AG08395 (cell line): Measurements from ENCODE around the gene HIP1.
"Not testable (repeated sequence)": the region's sequence is repeated elsewhere in the genome, so short reads cannot be mapped to it uniquely, and the experiment has no call there.

Experiments used
- DNase-seq: peaks from one replicate; pipeline ENCODE4 v3.0.0; 2012; ENCODE audit warnings: mixed read lengths, low spot score

The HIP1 gene

DNA sequence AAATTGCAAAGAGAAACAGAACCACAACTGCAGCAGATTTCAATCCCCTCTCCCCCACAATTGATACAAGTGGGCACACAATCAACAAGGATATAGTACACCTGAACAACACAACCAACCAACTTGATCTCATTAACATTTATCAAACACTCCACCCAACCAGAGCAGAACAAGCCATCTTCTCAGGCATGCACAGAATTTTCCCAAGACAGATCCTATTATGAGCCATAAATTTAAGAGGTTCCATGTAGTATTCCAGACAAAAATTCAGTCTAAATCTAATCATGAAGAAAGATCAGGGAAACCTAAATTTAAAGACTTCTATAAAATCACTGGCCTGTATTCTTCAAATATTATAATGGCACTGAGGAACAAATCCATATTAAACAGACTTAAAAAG lies 217.0 kb downstream of the HIP1 start:
- not testable (repeated sequence) for DNase-seq

DNA sequence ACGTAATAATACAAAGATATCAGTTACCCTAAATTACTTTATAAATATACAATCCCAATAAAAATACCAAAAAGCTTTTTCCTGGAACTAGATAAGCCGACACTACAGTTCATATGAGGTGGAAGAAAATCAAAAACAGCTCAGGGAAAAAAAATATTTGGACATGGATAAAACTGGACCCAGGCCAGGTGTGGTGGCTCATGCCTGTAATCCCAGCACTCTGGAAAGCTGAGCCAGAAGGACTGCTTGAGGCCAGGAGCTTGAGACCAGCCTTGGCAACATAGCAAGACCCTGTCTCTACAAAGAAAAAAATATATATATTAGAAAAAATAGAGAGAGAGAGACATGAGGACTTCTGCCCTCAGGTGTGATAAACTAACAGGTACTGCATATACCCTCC lies 219.9 kb downstream of the HIP1 start:
- DNase-seq, result not testable (repeated sequence)

DNA sequence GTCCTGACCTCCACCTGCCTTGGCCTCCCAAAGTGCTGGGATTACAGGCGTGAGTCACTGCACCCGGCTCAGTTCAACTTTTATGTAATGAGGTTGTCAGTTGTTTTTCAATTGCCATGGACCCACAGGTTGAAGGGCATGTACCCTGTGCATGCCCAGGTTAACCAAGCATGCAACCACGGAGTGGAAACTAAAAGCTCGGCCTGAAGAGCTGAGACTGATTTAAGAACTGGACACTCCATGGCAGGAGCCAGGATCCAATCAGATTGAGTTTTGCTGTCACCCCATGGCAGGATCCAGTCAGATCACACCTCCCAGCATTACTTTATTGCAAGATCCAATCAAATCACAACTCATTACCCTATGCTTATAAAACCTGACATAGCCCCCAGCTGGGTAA lies 229.7 kb downstream of the HIP1 start:
- not testable (repeated sequence) for DNase-seq

DNA sequence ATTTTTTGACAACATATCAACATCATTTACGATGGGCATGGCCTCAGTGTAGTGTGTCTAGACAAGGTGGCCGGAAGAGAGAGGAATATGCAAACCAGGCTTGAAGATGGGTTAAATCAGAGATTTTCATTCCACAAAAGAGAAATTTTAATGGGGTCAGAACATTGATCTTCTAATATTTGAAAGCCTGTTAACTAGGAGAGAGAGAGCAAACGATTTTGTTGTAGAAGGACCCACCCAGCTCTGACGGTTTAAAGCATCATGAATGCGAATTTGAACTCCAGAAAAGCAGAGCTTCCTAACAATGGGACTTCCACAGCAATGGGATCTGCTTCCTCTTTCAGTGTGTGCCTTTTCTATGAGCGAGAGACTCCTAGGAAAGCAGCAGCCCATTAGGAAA lies 246.7 kb downstream of the HIP1 start, which contains the start of gene SPDYE5:
Gene SPDYE5, plus strand, starts transcription at position 301 of the 400 bp plus-strand sequence. CDS start 1,728 bp downstream, outside the sequence.
- DNase-seq, result not testable (repeated sequence)

DNA sequence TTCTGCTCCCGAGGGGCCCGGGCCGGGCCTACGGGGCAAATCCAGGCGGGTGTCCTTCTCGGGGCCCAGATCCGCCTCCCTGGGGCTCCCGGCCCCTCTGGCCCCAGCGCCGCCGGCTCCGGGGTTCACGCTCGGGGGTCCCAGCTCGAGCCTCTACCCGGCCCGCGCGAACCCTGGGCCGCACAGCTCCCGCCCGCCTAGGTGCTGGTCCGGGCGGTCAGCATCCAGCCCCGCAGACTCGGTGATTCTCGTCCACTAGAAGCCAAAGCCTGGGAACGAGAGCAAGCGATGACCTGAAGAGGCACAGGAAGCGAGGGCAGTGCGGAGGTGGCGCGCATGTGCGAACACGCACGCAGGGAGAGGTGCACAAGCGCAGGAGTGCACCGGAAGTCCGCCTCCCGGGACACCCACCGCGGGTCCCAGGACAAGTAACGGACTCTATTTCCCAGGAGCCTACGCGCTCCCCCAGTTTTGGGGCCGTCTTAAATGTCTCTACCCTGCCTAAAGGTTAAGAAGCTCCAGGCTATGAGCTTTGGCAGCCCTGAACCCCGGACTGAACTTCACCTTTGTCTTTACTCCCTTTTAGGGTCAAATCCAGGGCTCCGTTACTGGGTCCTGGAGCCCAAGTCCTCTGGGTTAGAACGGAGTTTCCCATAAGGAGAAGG lies 252.6 kb downstream of the HIP1 start, which contains the start of gene POM121C:
Gene POM121C, minus strand, starts transcription at position 321 of the 665 bp plus-strand sequence. CDS start 44,803 bp downstream, outside the sequence.
- DNase-seq, result peak; percentile 92

DNA sequence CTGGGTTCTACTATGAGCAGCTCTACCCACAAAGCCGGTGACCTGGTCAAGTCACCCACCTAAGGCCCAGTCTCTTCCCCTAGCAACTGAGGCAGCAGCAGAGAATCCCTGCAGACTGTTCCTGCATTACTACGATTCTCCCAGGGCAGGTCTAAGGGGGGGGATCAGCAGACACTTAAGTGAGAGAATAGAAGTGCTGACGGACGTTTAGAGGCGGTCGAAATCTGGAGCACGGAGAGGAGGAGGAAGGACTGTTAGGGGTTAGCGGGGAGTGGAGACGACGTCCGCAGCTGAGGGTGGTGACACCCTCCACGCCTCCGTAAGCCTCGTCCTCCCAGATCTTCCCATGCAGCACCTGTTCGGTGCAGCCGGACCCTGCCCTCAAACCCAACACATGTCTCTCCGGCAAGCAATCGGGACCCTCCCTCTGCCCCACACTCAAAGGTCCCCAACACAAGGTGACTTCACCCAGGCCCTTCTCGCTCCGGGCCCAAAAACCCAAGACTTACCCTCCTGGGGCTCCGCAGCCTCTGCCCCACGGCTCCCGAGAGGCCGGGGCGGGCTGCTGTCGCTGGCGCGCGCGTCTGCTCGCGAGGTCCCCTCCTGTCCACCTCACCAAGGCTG lies 253.3 kb downstream of the HIP1 start:
- not testable (repeated sequence) for DNase-seq
